HL-60 (cell line): ENCODE measurements around the gene PPM1H.

ENCODE experiments used
- CTCF ChIP-seq: IDR thresholded peaks from one replicate; pipeline ENCODE4 v1.5.1; 2011; ENCODE audit warnings: low read length, control low read depth, inconsistent platforms; ENCODE audit not compliant: insufficient read depth
- GABPA ChIP-seq: IDR thresholded peaks from 2 replicates; pipeline ENCODE4 v1.6.1; 2012; ENCODE audit warnings: low read depth
- POLR2AphosphoS5 ChIP-seq: IDR thresholded peaks from 2 replicates; pipeline ENCODE4 v1.6.1; 2012; ENCODE audit warnings: low read depth
- REST ChIP-seq: IDR thresholded peaks from 2 replicates; pipeline ENCODE4 v1.6.1; 2012; ENCODE audit warnings: low read depth; ENCODE audit not compliant: insufficient replicate concordance
- SPI1 ChIP-seq: IDR thresholded peaks from 2 replicates; pipeline ENCODE4 v1.6.1; 2012; ENCODE audit warnings: low read depth, mild to moderate bottlenecking, borderline replicate concordance

GRCh38 chr12:62827855-62828254 lies 107.1 kb downstream of the PPM1H start:
- no peak for TF ChIP-seq CTCF
- no peak for TF ChIP-seq POLR2AphosphoS5
- TF ChIP-seq REST = no peak
- TF ChIP-seq GABPA = no peak
- TF ChIP-seq SPI1 = no peak
